Heart right ventricle (tissue), 16 donors: Measurements from ENCODE around the gene VSTM2B. TPM values are rescaled to one million over a fixed set of nuclear protein-coding genes. Genes with fewer than 3 reads are reported as not detected.

ENCODE experiments used
- ATAC-seq, 8 donors: fragments of 200-7000 bp; cut with Tn5 transposase; one replicate each; pipeline ENCODE4 v1.9.1; 2020; ENCODE audit warnings: mild to moderate bottlenecking in 8 of 8, moderate library complexity in 8 of 8, moderate number of reproducible peaks in 1 of 8
- DNase-seq, 2 donors: peaks; one replicate each; pipeline ENCODE4 v3.0.0-alpha.2; 2020
- H3K27ac ChIP-seq, 10 donors: fragments of 200-600 bp; sonication (generic) in 2 of 10; one replicate each; pipeline versions ENCODE4 v1.5.0 to v1.8.0; 2020 to 2022; ENCODE audit warnings: mild to moderate bottlenecking in 3 of 10
- H3K27me3 ChIP-seq, 7 donors: fragments of 200-600 bp; one replicate each; pipeline ENCODE4 v1.8.0; 2021 to 2022; ENCODE audit warnings: mild to moderate bottlenecking in 2 of 7
- H3K36me3 ChIP-seq, 9 donors: fragments of 200-600 bp; sonication (generic) in 1 of 9; one replicate each; pipeline versions ENCODE4 v1.5.0 to v1.8.0; 2020 to 2022; ENCODE audit warnings: mild to moderate bottlenecking in 2 of 9
- H3K4me1 ChIP-seq, 9 donors: fragments of 200-600 bp; sonication (generic) in 1 of 9; one replicate each; pipeline versions ENCODE4 v1.5.0 to v1.8.0; 2020 to 2022; ENCODE audit warnings: mild to moderate bottlenecking in 4 of 9
- H3K4me3 ChIP-seq, 10 donors: fragments of 200-600 bp; sonication (generic) in 2 of 10; one replicate each; pipeline versions ENCODE4 v1.5.0 to v1.8.0; 2020 to 2022; ENCODE audit warnings: mild to moderate bottlenecking in 7 of 10, moderate library complexity in 2 of 10
- H3K9me3 ChIP-seq, 11 donors: fragments of 200-600 bp in 10 of 11; sonication (generic) in 2 of 11; one replicate each; pipeline versions ENCODE4 v1.5.0 to v1.8.0; 2013 to 2022; ENCODE audit warnings: mild to moderate bottlenecking in 2 of 11, control low read depth in 1 of 11, moderate library complexity in 1 of 11
- CTCF ChIP-seq, 9 donors: fragments of 200-600 bp; sonication (generic) in 2 of 9; IDR thresholded peaks; one replicate each; pipeline versions ENCODE4 v1.5.0 to v1.8.0; 2021 to 2022; ENCODE audit warnings: antibody characterized with exemption in 9 of 9, mild to moderate bottlenecking in 5 of 9, moderate library complexity in 1 of 9
- WGBS, 2 donors: extraction: QIAGEN DNeasy Blood & Tissue Kit; methylation state at CpG; one replicate each; pipeline ENCODE4 v1.1.7; 2013; ENCODE audit warnings: inconsistent platforms in 1 of 2; 5-methylcytosine and 5-hydroxymethylcytosine counted together
- intact Hi-C, 10 donors: fragments of 100-400 bp; cut with DNase I; formaldehyde crosslinking; loops; one replicate each; pipeline versions ENCODE4 v1.11.1 to v1.14.2; 2022
- polyA plus RNA-seq, 2 donors: library from polyadenylated mRNA; stranded (reverse); fragments of 200-250 nt; gene quantifications; one replicate each; pipeline ENCODE4 v1.2.3, GENCODE V29; 2013
- total RNA-seq, 10 donors: library from RNA; stranded (reverse); fragmentation: NEBNext Ultra II Directional in 3 of 10; extraction: Animal tissue kit (Norgen Biotek cat#: 25700) in 3 of 10; gene quantifications; one replicate each; pipeline versions ENCODE4 v1.2.1 to v1.2.4, GENCODE V29; 2021 to 2023
- donor health status: Arrhythmogenic right ventricular cardiomyopathy.
- donor health status: ischemic (EF 13 %, LVEDD 7.1; RV severe dilation, severe dysfunction).
- donor health status: healthy with polysubstance abuse.
- donor health status: DM: no; HTN: yes; CAD: no.
- donor health status: DM: no; HTN: no; CAD: no.
- donor health status: ischemic (EF 25% LVEDD 6.9; RV normal size, moderate dysfunction).
- donor health status: ischemic (EF 25% LVEDD 5.7; RV mildly dilated, moderate dysfunction).
- donor health status: healthy.
- donor health status: DM: yes; HTN: yes; CAD: no.
- donor health status: Ischemic cardiomyopathy.
- donor health status: ischemic (EF 35%, LVEDD 5.7; RV mildly dilated, moderate dysfunction).
- donor health status: nonischemic (EF 11% LVEDD 7.7; RV severe dilation, severe dysfunction).
- donor health status: DM: yes; HTN: yes; CAD: no.
- donor health status: PGD.
- donor health status: ischemic (EF 29% LVEDD 5.4; RV normal size, mild dysfunction).
- donor health status: nonischemic (EF 23%, LVEDD 6.1; RV moderate dilation, normal function).

Gene VSTM2B
- total and polyA plus RNA-seq, 12 donors, result not detected

GRCh38 chr19:29603308-29603707, 77.5 kb downstream of the VSTM2B start:
- no peak overlapping the region for H3K4me3 ChIP-seq
- peaks cover 0 to 11% (median 3%) of the 10 kb centered on the region in 7 donors for H3K27me3 ChIP-seq
- no peak overlapping the region for H3K27ac ChIP-seq
- DNase-seq (no peak), ATAC-seq (no peak)
- no peak for TF ChIP-seq CTCF (IDR thresholded peaks at IDR 0.05)
- WGBS, 2 donors, result 62 to 68% methylated on average over 5 of the region's 5 CpGs
- peaks cover 0 to 20% (median 17%) of the 10 kb centered on the region in 9 donors for H3K4me1 ChIP-seq
- H3K9me3 ChIP-seq, result no peaks in the 10 kb centered on the region
- intact Hi-C loops, result loop anchor here in 1 of 10 donors (10.0 kb wide), 1 partner anchor 399 kb away; no protein-coding TSS in a partner anchor
- peaks cover 0 to 1% (median 0%) of the 10 kb centered on the region in 9 donors for H3K36me3 ChIP-seq

GRCh38 chr19:29605653-29606419, 80.0 kb downstream of the VSTM2B start, which contains the start of gene POP4:
Gene POP4 (plus strand): TSS chr19:29606283. CDS start chr19:29606319, 36 bp downstream.
- no peaks in the 10 kb centered on the region for H3K27me3 ChIP-seq
- WGBS, 2 donors, result 0 to 1% methylated on average over 47 of the region's 47 CpGs
- H3K4me1 ChIP-seq, result peaks cover 0 to 22% (median 17%) of the 10 kb centered on the region in 9 donors
- H3K4me3 ChIP-seq, result peak within 1 kb of the TSS; percentile 61 to 96 (median 79)
- DNase-seq, result peak; percentile 97 to 98
- intact Hi-C loops, result loop anchor here in 3 of 10 donors (1.0 to 10.0 kb wide), 3 partner anchors 59 to 401 kb away; partner anchors contain the start of gene PLEKHF1 (in 2 of the 3)
- peak; percentile 92 to 98 (median 96) for ATAC-seq
- H3K9me3 ChIP-seq, result no peaks in the 10 kb centered on the region
- H3K36me3 ChIP-seq, result peaks cover 0 to 25% (median 10%) of the 10 kb centered on the region in 9 donors
- peak in 1 of 9 donors; percentile 7 for TF ChIP-seq CTCF (IDR thresholded peaks at IDR 0.05)
- peak within 1 kb of the TSS; percentile 76 to 99 (median 92) for H3K27ac ChIP-seq

- Histone ChIP-seq H3K4me1 (peaks cover 0 to 25% (median 17%) of the 10 kb centered on the region in 9 donors), H3K9me3 (no peaks in the 10 kb centered on the region), H3K36me3 (peaks cover 0 to 30% (median 10%) of the 10 kb centered on the region in 9 donors), H3K27me3 (no peaks in the 10 kb centered on the region), H3K4me3 (peak overlapping the region; percentile 61 to 96 (median 79)), H3K27ac (peak overlapping the region; percentile 76 to 99 (median 92))
- intact Hi-C loops, result loop anchor here in 3 of 10 donors (1.0 to 10.0 kb wide), 3 partner anchors 59 to 402 kb away; partner anchors contain the start of gene PLEKHF1 (in 2 of the 3)
- TF ChIP-seq CTCF (IDR thresholded peaks at IDR 0.05), result no peak
- 1 to 2% methylated on average over 12 of the region's 12 CpGs for WGBS, 2 donors
- DNase-seq (no peak), ATAC-seq (peak in 5 of 8 donors; percentile 31 to 67 (median 50))
Measured at GRCh38 chr19:29606420-29606747, 80.6 kb downstream of the VSTM2B start.

- Histone ChIP-seq H3K9me3 (no peaks in the 10 kb centered on the region), H3K4me1 (peaks cover 0 to 25% (median 17%) of the 10 kb centered on the region in 9 donors), H3K27ac (no peak overlapping the region), H3K4me3 (no peak overlapping the region), H3K27me3 (no peaks in the 10 kb centered on the region), H3K36me3 (peaks cover 0 to 63% (median 33%) of the 10 kb centered on the region in 9 donors)
- DNase-seq (no peak), ATAC-seq (no peak)
- TF ChIP-seq CTCF (IDR thresholded peaks at IDR 0.05), result no peak
- 93 to 96% methylated on average over 11 of the region's 11 CpGs for WGBS, 2 donors
- intact Hi-C loops, result loop anchor here (1.0 to 10.0 kb wide), 11 partner anchors 53 to 405 kb away; partner anchors contain the start of genes C19orf12 (in 3 of the 10) and PLEKHF1 (in 1 of the 10)
Measured at GRCh38 chr19:29609636-29610035, 83.8 kb downstream of the VSTM2B start.
